Nephron (organoid): ENCODE measurements around the gene GLP1R.
A peak's percentile ranks its signal among the peaks of the same experiment; 100 is the strongest.

ENCODE experiments used
- H3K27ac Mint-ChIP-seq, 3 experiments: 2 replicates each; pipeline ENCODE4 v1.8.0; 2020; ENCODE audit warnings: mixed read lengths in 3 of 3, mild to moderate bottlenecking in 2 of 3, moderate library complexity in 1 of 3
- H3K27me3 Mint-ChIP-seq: 2 replicates; pipeline ENCODE4 v1.8.0; 2021; ENCODE audit warnings: low read depth, mild to moderate bottlenecking, moderate library complexity, mixed read lengths
- H3K36me3 Mint-ChIP-seq: 2 replicates; pipeline ENCODE4 v1.8.0; 2020; ENCODE audit warnings: low read depth, mixed read lengths
- H3K4me1 Mint-ChIP-seq: 2 replicates; pipeline ENCODE4 v1.8.0; 2020; ENCODE audit warnings: mixed read lengths
- H3K4me3 Mint-ChIP-seq, 3 experiments: 2 replicates each; pipeline ENCODE4 v1.8.0; 2020; ENCODE audit warnings: mild to moderate bottlenecking in 3 of 3, mixed read lengths in 3 of 3, moderate library complexity in 2 of 3
- H3K9me3 Mint-ChIP-seq: 2 replicates; pipeline ENCODE4 v1.8.0; 2020; ENCODE audit warnings: mixed read lengths
- TF ChIP-seq, protein P1 (sequence below), 3 experiments: fragments of 200-600 bp; sonication (generic); IDR thresholded peaks; one replicate each; pipeline ENCODE4 v1.5.0; 2021; ENCODE audit warnings: antibody characterized with exemption in 3 of 3; ENCODE audit not compliant: unreplicated experiment in 3 of 3

GLP1R gene

DNA sequence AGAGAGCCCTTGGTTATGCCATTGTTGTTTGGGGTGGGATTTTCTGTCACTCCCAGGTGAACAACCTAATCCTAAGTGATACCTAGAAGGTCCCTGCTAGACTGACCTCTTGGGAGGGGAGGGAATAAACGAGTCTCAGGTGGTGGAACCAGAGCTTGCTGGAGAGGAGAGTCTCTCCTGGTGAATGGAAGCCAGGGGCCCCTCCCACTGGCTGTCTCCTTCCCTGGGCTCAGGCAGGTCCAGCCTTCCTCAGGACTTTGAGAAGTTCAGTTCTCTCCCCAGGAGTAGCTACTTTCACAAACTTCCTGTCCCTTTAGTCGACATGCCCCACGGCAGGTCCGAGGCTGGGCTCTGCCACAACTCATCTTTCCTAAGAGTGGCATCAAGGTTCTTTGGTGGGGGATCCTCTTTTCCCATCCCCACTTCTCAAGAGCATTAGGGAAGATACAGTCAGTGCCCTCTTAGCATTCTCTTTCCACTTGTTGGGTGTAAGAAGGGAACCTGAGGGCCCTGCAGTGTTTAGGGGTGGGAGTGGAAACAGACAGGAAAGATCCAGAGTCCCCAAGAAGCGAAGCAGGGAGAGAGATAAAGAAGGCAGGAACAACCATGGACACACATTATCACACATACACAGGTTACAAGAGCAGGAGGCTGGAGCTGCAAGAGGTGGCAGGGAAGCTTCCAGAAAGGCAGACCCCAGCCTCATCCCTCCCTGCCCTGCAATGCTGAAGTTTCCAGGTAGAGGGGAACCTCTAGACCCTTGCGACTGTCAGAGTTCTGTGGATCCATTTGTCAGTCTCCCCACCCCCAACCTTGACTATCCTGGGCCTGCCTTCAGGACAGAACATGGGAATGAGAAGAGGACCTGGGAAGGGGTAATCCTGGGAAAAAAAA is 900 bp upstream of the GLP1R start:
- no peaks in the 10 kb centered on the region for H3K36me3 Mint-ChIP-seq
- no peaks in the 10 kb centered on the region for H3K9me3 Mint-ChIP-seq
- TF ChIP-seq, protein P1, sequence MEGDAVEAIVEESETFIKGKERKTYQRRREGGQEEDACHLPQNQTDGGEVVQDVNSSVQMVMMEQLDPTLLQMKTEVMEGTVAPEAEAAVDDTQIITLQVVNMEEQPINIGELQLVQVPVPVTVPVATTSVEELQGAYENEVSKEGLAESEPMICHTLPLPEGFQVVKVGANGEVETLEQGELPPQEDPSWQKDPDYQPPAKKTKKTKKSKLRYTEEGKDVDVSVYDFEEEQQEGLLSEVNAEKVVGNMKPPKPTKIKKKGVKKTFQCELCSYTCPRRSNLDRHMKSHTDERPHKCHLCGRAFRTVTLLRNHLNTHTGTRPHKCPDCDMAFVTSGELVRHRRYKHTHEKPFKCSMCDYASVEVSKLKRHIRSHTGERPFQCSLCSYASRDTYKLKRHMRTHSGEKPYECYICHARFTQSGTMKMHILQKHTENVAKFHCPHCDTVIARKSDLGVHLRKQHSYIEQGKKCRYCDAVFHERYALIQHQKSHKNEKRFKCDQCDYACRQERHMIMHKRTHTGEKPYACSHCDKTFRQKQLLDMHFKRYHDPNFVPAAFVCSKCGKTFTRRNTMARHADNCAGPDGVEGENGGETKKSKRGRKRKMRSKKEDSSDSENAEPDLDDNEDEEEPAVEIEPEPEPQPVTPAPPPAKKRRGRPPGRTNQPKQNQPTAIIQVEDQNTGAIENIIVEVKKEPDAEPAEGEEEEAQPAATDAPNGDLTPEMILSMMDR (IDR thresholded peaks at IDR 0.05; ENCODE audit: unreplicated experiment in 3 of 3) = no peak
- no peak overlapping the region for H3K27ac Mint-ChIP-seq
- peaks cover 89% of the 10 kb centered on the region for H3K27me3 Mint-ChIP-seq
- H3K4me3 Mint-ChIP-seq = peak overlapping the region; percentile 41 to 58 (median 47)
- H3K4me1 Mint-ChIP-seq = no peaks in the 10 kb centered on the region

GRCh38 chr6:39049575-39050283 is 1.1 kb downstream of the GLP1R start:
- TF ChIP-seq, protein P1 (IDR thresholded peaks at IDR 0.05; ENCODE audit: unreplicated experiment in 3 of 3) = no peak
- Mint-ChIP-seq H3K4me3 (peak overlapping the region in 2 of 3 experiments; percentile 9 to 75), H3K4me1 (no peaks in the 10 kb centered on the region), H3K27ac (no peak overlapping the region), H3K27me3 (peaks cover 90% of the 10 kb centered on the region), H3K9me3 (peaks cover 2% of the 10 kb centered on the region), H3K36me3 (no peaks in the 10 kb centered on the region)

DNA sequence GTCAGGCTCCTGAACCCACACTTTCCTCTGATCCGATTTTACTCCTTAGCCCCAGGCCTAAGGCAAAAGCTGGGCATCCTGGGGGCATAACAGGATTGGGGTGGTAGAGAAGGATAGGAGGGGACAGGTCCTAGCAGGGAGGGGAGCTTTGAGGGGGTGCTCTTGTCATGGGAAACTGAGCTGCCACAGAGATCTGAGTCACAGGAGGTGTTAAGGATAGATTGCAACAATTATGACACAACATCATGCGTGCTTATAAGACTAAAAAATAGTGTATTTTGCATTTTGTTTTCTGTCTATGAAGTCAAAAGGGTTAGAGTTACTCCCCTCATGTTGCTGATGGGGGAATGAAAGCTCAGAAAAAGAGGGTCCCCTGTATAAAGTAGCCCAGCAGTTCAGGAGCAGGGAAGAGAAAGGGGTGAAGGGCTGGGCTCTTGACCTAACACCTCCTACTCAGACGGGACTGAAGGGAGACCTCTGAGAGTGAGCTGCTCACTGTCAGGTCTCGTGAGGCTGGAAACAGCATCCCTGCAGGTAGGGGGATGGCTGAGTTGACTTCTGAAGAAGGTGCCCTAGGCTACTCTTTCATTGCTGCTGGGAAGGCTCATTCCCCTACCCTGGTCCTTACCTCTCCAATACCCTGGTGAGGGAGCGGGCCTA is 2.0 kb downstream of the GLP1R start:
- TF ChIP-seq, protein P1 (IDR thresholded peaks at IDR 0.05; ENCODE audit: unreplicated experiment in 3 of 3) = no peak
- H3K4me1 Mint-ChIP-seq = no peaks in the 10 kb centered on the region
- H3K9me3 Mint-ChIP-seq = peaks cover 2% of the 10 kb centered on the region
- H3K27me3 Mint-ChIP-seq = peaks cover 84% of the 10 kb centered on the region
- H3K36me3 Mint-ChIP-seq = no peaks in the 10 kb centered on the region
- peak overlapping the region in 1 of 3 experiments; percentile 11 for H3K4me3 Mint-ChIP-seq
- H3K27ac Mint-ChIP-seq = no peak overlapping the region

DNA sequence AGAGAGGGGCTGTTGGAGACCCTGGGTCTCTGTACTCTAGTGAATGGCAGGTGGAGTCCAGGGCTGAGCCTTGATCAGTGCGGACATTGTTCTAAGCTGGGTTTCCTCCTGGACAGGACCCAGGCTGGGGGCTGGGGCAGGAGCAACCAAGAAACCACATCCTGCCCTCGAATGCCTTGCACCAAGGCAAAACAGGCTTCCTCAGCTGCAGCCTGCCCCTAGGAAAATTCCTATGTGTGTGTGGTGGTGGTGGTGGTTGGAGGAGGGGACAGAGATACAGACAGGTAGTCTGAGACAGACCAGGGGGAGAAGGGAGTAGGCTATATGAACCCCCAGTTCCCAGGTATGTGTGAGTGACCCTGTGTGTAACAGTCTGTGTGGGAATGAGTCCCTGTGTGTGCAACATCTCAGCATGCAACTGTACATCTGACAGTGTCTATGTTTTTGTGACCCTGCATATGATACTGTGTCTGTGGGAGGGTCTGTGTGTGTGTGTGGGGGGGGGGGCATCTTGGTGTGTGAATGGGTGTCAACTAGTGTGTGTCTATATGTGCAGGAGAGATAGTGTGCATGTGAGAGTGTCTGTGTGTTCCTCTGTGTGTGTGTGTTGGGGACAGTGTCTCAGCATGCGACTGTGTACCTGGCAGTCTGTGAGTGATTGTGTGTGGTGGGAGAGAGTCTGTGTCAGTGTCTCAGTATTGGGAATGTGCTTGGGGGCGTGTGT is 3.0 kb downstream of the GLP1R start:
- TF ChIP-seq, protein P1 (IDR thresholded peaks at IDR 0.05; ENCODE audit: unreplicated experiment in 3 of 3) = no peak
- no peaks in the 10 kb centered on the region for H3K4me1 Mint-ChIP-seq
- no peaks in the 10 kb centered on the region for H3K36me3 Mint-ChIP-seq
- H3K9me3 Mint-ChIP-seq = peaks cover 2% of the 10 kb centered on the region
- H3K4me3 Mint-ChIP-seq = no peak overlapping the region
- no peak overlapping the region for H3K27ac Mint-ChIP-seq
- peaks cover 82% of the 10 kb centered on the region for H3K27me3 Mint-ChIP-seq

DNA sequence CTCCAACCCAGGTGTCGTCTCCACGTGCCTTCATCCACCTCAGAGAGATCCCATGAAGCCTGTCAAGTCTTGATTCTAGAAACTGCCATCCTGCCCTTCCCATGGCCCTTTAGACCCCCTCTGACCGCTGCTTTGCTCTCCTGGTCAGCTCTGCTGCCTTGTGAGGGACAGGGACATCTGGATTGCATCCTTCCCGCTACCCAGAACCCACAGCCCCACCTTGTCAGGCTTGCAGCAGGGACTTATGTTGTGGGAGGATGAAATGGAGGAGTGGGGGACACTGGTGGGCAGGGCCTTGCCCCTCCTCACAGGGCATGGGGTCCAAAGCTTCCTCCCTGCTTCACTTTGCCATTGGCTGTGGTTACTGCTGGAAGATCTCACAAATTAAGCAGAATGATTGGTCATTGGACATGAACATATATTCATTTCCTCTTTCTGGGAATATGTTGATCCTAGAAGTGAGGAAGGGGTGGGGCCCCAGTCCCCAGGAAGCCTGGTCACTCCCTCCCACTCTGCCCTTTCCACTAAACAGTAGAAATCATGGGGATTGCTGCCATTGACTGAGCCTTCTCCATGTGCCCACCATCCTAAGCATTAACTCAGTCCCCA is 4.5 kb downstream of the GLP1R start:
- Mint-ChIP-seq H3K4me1 (no peaks in the 10 kb centered on the region), H3K36me3 (no peaks in the 10 kb centered on the region), H3K27me3 (peaks cover 72% of the 10 kb centered on the region), H3K27ac (no peak overlapping the region), H3K4me3 (no peak overlapping the region), H3K9me3 (peaks cover 2% of the 10 kb centered on the region)
- TF ChIP-seq, protein P1 (IDR thresholded peaks at IDR 0.05; ENCODE audit: unreplicated experiment in 3 of 3) = no peak
